Adipocyte (in vitro differentiated cells): ENCODE data around the gene ANO3.
A peak's percentile ranks its signal among the peaks of the same experiment; 100 is the strongest.

Experiments
- DNase-seq: peaks from one replicate; pipeline ENCODE4 v3.0.0-alpha.2; 2015; ENCODE audit warnings: low read depth
- H3K27me3 ChIP-seq: replicated peaks from 2 replicates; pipeline ENCODE4 v1.7.0; 2013; ENCODE audit warnings: mild to moderate bottlenecking, low read length, moderate library complexity; ENCODE audit not compliant: control insufficient read depth, insufficient read depth
- H3K36me3 ChIP-seq: 2 replicates; pipeline ENCODE4 v1.7.0; 2013; ENCODE audit warnings: low read length, mild to moderate bottlenecking, moderate library complexity; ENCODE audit not compliant: control insufficient read depth, insufficient read depth, severe bottlenecking
- H3K4me1 ChIP-seq: 2 replicates; pipeline ENCODE4 v1.7.0; 2013; ENCODE audit warnings: mild to moderate bottlenecking, low read length, moderate library complexity; ENCODE audit not compliant: control insufficient read depth, insufficient read depth
- H3K4me3 ChIP-seq: 2 replicates; pipeline ENCODE4 v1.7.0; 2013; ENCODE audit warnings: mild to moderate bottlenecking, low read length, moderate library complexity
- H3K9ac ChIP-seq: 2 replicates; pipeline ENCODE4 v1.7.0; 2013; ENCODE audit warnings: mild to moderate bottlenecking, low read length, moderate library complexity
- H3K9me3 ChIP-seq: 2 replicates; pipeline ENCODE4 v1.7.0; 2013; ENCODE audit warnings: mild to moderate bottlenecking, low read length, moderate library complexity; ENCODE audit not compliant: control insufficient read depth

ANO3 gene

DNA sequence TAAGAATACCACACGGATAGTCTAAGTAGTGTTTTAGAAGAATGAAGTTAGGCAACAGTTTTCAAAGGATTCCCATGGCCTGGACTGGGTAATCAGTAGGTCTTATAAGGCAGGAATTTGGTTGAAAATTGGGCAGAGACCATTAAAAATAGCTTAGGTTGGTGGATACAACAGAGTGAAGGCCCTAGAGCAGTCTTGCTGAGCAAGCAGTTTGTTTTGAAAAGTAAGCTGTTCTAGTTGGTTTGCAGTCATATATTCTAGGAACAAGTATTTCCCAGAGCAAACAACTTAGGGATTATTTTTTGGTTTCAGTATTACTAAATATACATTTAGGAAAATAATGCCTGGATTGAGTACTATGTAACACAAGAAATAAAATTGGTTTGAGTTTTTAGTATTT lies 175.3 kb downstream of the ANO3 start:
- Histone ChIP-seq H3K27me3 (no peaks in the 10 kb centered on the region), H3K4me3 (no peak overlapping the region), H3K9ac (no peak overlapping the region), H3K4me1 (no peaks in the 10 kb centered on the region), H3K9me3 (no peaks in the 10 kb centered on the region), H3K36me3 (no peaks in the 10 kb centered on the region)
- DNase-seq: no peak

DNA sequence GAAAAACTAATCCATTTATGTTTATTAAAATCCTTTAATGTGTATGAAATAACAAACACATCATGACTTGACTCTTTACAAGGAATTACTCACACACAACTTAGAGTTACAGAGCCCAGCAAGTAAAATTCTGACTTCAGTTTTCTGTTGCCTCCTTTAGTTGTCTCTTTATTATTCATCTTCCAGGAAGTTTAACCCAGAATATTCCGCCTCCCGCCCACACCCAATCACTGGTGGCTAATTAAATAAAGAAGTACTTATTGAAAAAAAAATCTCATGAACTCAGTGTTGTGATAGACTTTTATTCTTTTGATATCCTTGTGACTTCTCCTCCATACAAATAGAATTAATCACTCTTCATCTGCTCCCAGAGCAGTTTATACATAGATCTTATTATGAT lies 178.2 kb downstream of the ANO3 start:
- H3K4me1 ChIP-seq: no peaks in the 10 kb centered on the region
- no peak overlapping the region for H3K9ac ChIP-seq
- H3K4me3 ChIP-seq: no peak overlapping the region
- H3K27me3 ChIP-seq: no peaks in the 10 kb centered on the region
- H3K9me3 ChIP-seq: no peaks in the 10 kb centered on the region
- H3K36me3 ChIP-seq: no peaks in the 10 kb centered on the region
- DNase-seq: no peak

DNA sequence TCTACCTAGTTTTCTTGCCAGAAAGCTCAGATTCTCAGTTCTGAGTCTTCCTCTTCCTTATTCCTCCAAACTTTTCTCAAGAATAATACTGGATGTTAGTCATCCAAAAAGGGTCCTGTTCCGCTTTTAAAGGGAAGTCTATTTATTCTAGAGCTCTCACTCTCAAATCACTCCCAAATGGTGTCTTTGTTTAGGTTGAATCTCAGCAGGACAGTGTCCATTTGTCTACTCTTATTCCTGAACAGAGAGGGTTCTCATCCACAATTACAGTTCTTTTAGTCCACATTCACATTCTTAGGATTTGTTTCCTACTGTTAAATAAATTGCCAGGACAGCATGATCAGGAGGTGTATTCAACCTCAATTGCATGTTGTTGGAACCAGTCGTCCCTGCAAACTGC lies 178.8 kb downstream of the ANO3 start:
- H3K27me3 ChIP-seq: no peaks in the 10 kb centered on the region
- no peaks in the 10 kb centered on the region for H3K4me1 ChIP-seq
- H3K36me3 ChIP-seq: no peaks in the 10 kb centered on the region
- no peaks in the 10 kb centered on the region for H3K9me3 ChIP-seq
- H3K9ac ChIP-seq: no peak overlapping the region
- no peak overlapping the region for H3K4me3 ChIP-seq
- no peak for DNase-seq

DNA sequence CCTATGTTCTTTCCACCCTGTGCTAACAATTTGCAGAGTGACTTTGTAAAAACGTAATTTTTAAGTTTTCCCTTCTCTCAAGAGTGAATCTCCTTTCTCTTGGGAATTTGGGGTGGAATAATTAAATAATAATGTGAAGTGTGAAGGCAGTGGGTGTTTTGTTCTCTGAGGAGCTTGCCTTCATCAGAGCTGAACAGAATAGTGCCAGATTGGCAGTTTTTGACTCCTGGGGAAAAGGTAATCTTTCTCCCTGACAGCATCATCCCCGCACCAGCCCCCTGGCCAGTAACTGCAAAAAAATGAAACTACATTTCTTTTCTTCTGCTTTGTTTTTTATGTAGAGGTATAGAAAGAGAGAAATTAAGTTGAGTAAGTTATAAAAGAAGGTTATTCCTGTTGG lies 180.3 kb downstream of the ANO3 start:
- Histone ChIP-seq H3K36me3 (no peaks in the 10 kb centered on the region), H3K4me3 (no peak overlapping the region)
- no peak for DNase-seq

DNA sequence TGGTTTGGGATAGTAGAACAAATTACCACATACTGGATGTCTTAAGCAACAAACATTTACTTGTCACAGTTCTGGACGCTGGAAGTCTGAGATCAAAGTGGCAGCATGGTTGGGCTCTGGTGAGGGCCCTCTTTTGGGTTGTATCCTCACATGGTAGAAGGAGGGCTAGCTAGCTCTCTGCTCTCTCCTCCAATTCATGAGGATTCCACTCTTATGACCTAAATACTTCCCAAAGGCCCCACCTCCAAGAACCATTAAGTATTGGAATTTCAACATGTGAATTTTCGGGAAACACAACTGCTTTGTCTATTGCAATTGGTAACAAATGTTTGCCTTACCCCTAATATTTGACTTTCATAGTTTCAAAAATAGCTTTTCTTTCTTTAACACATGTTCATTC lies 187.5 kb downstream of the ANO3 start:
- H3K4me1 ChIP-seq: peaks cover 17% of the 10 kb centered on the region

More for the DNA sequence above, 180.3 kb downstream of the ANO3 start:
- H3K9ac ChIP-seq: no peak overlapping the region
- H3K9me3 ChIP-seq: no peaks in the 10 kb centered on the region
- H3K4me1 ChIP-seq: no peaks in the 10 kb centered on the region
- no peaks in the 10 kb centered on the region for H3K27me3 ChIP-seq

DNA sequence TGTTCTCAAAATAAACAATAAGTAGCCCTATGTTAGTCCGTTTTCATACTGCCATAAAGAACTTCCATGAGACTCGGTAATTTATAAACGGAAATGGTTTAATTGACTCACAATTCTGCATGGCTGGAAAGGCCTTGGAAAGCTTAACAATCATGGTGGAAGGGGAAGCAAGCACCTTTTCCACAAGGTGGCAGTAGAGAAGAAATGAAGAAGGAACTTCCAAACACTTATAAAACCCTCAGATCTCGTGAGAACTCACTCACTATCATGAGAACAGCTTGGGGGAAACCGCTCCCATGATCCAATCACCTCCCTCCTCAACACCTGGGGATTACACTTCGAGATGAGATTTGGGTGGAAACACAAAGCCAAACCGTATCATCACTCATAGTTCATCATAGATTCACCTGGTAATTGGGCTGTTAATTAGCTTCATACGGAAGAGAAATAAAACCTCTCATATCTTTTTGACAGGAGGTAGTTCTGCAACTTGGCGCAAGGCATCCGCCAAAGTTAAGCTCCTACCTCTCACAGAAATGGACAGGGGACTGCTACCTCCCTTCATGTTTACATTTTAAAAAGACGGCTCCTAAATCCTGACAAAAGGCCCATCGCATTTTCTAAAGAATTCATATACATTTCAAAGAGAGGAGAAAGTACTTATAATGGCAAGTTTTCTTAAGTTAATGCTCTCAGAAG lies 191.1 kb downstream of the ANO3 start:
- Histone ChIP-seq H3K4me1 (peaks cover 17% of the 10 kb centered on the region), H3K9me3 (no peaks in the 10 kb centered on the region), H3K36me3 (no peaks in the 10 kb centered on the region), H3K9ac (no peak overlapping the region), H3K4me3 (no peak overlapping the region), H3K27me3 (no peaks in the 10 kb centered on the region)
- DNase-seq: no peak

More for the DNA sequence above, 187.5 kb downstream of the ANO3 start:
- Histone ChIP-seq H3K9ac (peak overlapping the region; percentile 17), H3K27me3 (no peaks in the 10 kb centered on the region), H3K4me3 (no peak overlapping the region), H3K36me3 (no peaks in the 10 kb centered on the region), H3K9me3 (no peaks in the 10 kb centered on the region)
- no peak for DNase-seq

DNA sequence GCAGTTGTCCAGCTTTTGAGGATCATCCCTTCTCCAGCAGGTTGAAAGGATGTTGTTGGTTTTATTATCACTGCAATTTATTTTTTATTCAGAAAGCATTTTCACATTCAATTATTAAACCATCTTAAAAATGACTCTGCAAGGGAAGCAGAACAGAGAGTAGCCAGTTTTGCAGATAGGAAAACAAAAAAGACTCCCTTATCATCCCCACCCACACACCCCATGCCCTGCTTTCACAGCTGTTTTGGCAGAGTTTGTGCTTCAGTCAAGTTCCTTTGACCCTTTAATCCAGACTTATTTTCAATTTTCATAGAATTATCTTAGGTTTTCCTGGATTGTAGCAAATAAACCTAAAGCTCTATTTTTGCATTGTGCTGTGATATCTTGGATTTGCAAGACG lies 195.8 kb downstream of the ANO3 start:
- Histone ChIP-seq H3K9ac (no peak overlapping the region), H3K4me3 (no peak overlapping the region), H3K36me3 (no peaks in the 10 kb centered on the region), H3K9me3 (no peaks in the 10 kb centered on the region), H3K4me1 (no peaks in the 10 kb centered on the region), H3K27me3 (no peaks in the 10 kb centered on the region)
- no peak for DNase-seq

DNA sequence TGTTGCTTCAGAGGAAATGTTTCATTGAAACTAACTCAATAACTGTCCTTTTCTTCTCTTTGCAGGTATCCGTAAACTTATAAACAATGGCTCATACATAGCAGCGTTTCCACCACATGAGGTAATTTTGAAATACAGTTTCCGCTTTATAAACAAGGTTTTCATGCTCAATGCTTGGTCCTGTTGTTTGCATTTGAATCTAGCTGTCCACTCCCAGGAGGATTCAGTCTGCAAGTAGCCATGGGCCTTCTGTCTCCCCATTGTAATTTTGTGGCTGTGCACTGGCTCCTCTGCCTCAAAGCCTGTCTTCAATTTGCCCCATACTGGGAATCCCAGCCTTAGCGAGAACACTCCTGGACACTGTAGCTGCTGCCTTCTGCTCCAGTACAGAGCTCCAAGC lies 205.4 kb downstream of the ANO3 start:
- Histone ChIP-seq H3K4me3 (no peak overlapping the region), H3K9me3 (no peaks in the 10 kb centered on the region), H3K36me3 (no peaks in the 10 kb centered on the region), H3K4me1 (no peaks in the 10 kb centered on the region), H3K27me3 (no peaks in the 10 kb centered on the region), H3K9ac (no peak overlapping the region)
- DNase-seq: no peak

DNA sequence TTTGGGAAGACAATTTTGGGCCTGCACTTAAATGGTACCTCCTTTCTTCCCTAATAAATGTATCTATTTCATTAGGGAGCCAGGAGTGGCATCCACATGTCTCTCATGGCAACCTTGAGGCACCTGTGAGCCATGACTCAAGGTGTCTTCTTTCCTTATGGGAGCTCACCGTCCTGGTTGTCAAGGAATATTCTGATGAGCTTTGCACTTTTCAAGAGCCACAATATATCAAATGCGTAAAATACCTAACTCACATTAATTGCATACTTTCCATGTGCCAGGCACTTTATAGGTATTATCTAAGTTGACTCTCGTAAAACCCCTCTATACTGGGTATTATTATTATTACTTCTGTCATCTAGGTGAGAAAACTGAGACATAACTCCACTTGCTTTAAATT lies 207.6 kb downstream of the ANO3 start:
- Histone ChIP-seq H3K9me3 (no peaks in the 10 kb centered on the region), H3K4me3 (no peak overlapping the region), H3K36me3 (no peaks in the 10 kb centered on the region), H3K4me1 (no peaks in the 10 kb centered on the region), H3K27me3 (no peaks in the 10 kb centered on the region), H3K9ac (no peak overlapping the region)
- DNase-seq: no peak

DNA sequence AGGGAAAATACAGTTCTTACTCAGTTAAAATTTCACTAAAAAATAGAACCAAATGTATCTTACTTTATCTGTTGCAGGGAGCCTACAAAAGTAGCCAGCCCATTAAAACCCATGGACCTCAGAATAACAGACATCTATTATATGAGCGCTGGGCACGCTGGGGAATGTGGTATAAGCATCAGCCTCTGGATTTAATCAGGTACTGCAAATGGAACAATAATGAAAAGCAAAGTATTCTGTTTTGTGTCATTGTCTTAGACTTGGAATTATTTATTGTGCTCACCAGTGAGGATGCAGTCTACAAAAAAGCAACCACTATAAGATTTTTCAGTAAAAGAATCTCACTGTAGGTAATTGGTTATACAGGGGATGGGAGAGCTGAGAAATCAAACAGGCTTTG lies 209.9 kb downstream of the ANO3 start:
- no peak for DNase-seq
- no peaks in the 10 kb centered on the region for H3K27me3 ChIP-seq
- no peaks in the 10 kb centered on the region for H3K9me3 ChIP-seq
- H3K4me3 ChIP-seq: no peak overlapping the region
- H3K4me1 ChIP-seq: no peaks in the 10 kb centered on the region
- H3K9ac ChIP-seq: no peak overlapping the region
- H3K36me3 ChIP-seq: no peaks in the 10 kb centered on the region

DNA sequence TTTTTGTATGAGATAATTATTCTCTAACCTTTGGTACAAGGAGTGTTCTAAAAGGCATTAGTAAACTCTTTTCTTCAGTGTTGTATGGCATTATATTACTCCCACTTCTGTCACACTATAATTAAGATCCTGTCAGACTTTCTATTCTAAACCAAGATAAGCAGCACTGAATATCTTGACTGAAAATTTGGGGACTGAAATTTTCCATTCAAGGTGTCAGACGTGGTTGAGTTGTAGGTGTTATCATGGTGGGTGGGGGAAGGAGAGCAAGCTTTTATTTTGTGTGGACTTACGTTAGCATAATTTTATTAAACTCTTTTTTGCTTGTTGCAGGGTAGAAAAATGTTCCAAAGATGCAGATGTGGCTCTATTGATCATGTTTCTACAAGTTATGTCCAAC lies 217.2 kb downstream of the ANO3 start:
- H3K36me3 ChIP-seq: no peaks in the 10 kb centered on the region
- H3K4me3 ChIP-seq: no peak overlapping the region
- H3K27me3 ChIP-seq: no peaks in the 10 kb centered on the region
- no peak for DNase-seq
- no peaks in the 10 kb centered on the region for H3K4me1 ChIP-seq
- H3K9ac ChIP-seq: no peak overlapping the region
- no peaks in the 10 kb centered on the region for H3K9me3 ChIP-seq

DNA sequence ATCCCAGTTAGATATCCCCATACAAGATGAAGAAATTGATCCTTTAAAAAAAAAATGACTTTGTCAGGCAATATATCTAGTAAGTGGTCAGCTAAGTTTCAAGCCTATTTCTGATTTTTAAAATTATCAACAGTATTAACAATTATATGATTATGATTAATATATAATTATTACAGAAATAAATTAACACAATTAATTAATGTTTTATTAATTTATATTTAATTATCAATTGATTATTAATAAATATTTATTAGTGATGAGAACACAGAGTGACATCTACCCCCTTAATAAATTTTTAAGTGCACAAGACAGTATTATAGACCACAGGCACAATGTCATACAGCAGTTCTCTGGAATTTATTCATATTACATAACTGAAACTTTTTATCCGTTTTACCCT lies 218.1 kb downstream of the ANO3 start:
- H3K4me1 ChIP-seq: no peaks in the 10 kb centered on the region
- DNase-seq: no peak
- H3K4me3 ChIP-seq: no peak overlapping the region
- H3K27me3 ChIP-seq: no peaks in the 10 kb centered on the region
- H3K36me3 ChIP-seq: no peaks in the 10 kb centered on the region
- no peak overlapping the region for H3K9ac ChIP-seq
- no peaks in the 10 kb centered on the region for H3K9me3 ChIP-seq
